Neural crest cell (in vitro differentiated cells): Measurements from ENCODE around the gene KAT6B. TPM values are rescaled to one million over a fixed set of nuclear protein-coding genes. Genes with fewer than 3 reads are reported as not detected.

Experiments used
- DNase-seq: peaks from one replicate; pipeline ENCODE4 v3.0.0; 2021; ENCODE audit warnings: low read depth, mixed read lengths, low spot score
- H3K27ac Mint-ChIP-seq: one replicate; pipeline ENCODE4 v1.8.0; 2021; ENCODE audit warnings: mild to moderate bottlenecking, mixed read lengths; ENCODE audit not compliant: unreplicated experiment
- H3K27me3 Mint-ChIP-seq: 2 replicates; pipeline ENCODE4 v1.8.0; 2021; ENCODE audit warnings: low read depth, mild to moderate bottlenecking, mixed read lengths
- H3K36me3 Mint-ChIP-seq: 2 replicates; pipeline ENCODE4 v1.8.0; 2021; ENCODE audit warnings: low read depth, mild to moderate bottlenecking, mixed read lengths
- H3K4me1 Mint-ChIP-seq: 2 replicates; pipeline ENCODE4 v1.8.0; 2021; ENCODE audit warnings: mixed read lengths
- H3K4me3 Mint-ChIP-seq: one replicate; pipeline ENCODE4 v1.8.0; 2021; ENCODE audit warnings: mild to moderate bottlenecking, mixed read lengths
- H3K9me3 Mint-ChIP-seq: 2 replicates; pipeline ENCODE4 v1.8.0; 2021; ENCODE audit warnings: mixed read lengths
- CTCF ChIP-seq: fragments of 200-600 bp; sonication (generic); conservative IDR thresholded peaks from 2 replicates; pipeline ENCODE4 v1.5.0; 2021; ENCODE audit warnings: antibody characterized with exemption, mild to moderate bottlenecking
- total RNA-seq: library from RNA; stranded (reverse); gene quantifications from 2 replicates; pipeline ENCODE4 v1.2.1, GENCODE V29; 2021

KAT6B gene
- total RNA-seq, 1 donor from 2014 or later = 34.2 TPM

DNA sequence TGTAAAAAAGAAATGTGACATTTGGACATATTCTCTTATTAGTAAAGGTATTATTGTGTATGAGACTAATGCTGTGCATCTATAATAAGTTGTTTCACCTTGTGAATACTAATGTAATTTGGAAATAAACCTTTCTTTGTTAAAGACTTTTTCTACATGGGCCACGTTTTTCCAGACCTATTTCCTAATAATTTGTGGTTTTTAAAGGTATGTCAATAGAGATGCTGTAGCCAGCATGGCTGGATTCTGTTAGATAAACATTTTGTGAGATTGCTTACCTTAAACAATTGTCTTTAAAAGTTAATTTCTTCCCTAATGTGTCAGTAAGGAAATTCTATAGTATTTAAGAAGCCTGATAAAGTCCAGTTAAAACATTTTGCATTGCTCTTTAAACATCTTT is 56.0 kb downstream of the KAT6B start:
- H3K27me3 Mint-ChIP-seq = no peaks in the 10 kb centered on the region
- no peak overlapping the region for H3K4me3 Mint-ChIP-seq
- H3K9me3 Mint-ChIP-seq = no peaks in the 10 kb centered on the region
- H3K4me1 Mint-ChIP-seq = no peaks in the 10 kb centered on the region
- TF ChIP-seq CTCF = no peak
- DNase-seq = no peak
- H3K27ac Mint-ChIP-seq = no peak overlapping the region
- no peaks in the 10 kb centered on the region for H3K36me3 Mint-ChIP-seq

GRCh38 chr10:74882831-74883230 is 56.4 kb downstream of the KAT6B start:
- no peak for DNase-seq
- Mint-ChIP-seq H3K27ac (no peak overlapping the region), H3K36me3 (no peaks in the 10 kb centered on the region), H3K4me1 (no peaks in the 10 kb centered on the region), H3K4me3 (no peak overlapping the region), H3K9me3 (no peaks in the 10 kb centered on the region), H3K27me3 (no peaks in the 10 kb centered on the region)
- no peak for TF ChIP-seq CTCF

- no peak for DNase-seq
- Mint-ChIP-seq H3K36me3 (no peaks in the 10 kb centered on the region), H3K27ac (no peak overlapping the region), H3K27me3 (no peaks in the 10 kb centered on the region), H3K9me3 (no peaks in the 10 kb centered on the region), H3K4me1 (no peaks in the 10 kb centered on the region), H3K4me3 (no peak overlapping the region)
- TF ChIP-seq CTCF = no peak
Measured at GRCh38 chr10:74883428-74883827, 57.0 kb downstream of the KAT6B start.

- Mint-ChIP-seq H3K27me3 (no peaks in the 10 kb centered on the region), H3K4me1 (no peaks in the 10 kb centered on the region), H3K4me3 (no peak overlapping the region), H3K36me3 (no peaks in the 10 kb centered on the region), H3K27ac (no peak overlapping the region), H3K9me3 (no peaks in the 10 kb centered on the region)
- no peak for DNase-seq
- no peak for TF ChIP-seq CTCF
Measured at GRCh38 chr10:74887614-74888284, 61.3 kb downstream of the KAT6B start.

- Mint-ChIP-seq H3K27ac (no peak overlapping the region), H3K4me1 (no peaks in the 10 kb centered on the region), H3K36me3 (no peaks in the 10 kb centered on the region), H3K9me3 (no peaks in the 10 kb centered on the region), H3K4me3 (no peak overlapping the region), H3K27me3 (no peaks in the 10 kb centered on the region)
- DNase-seq = no peak
- no peak for TF ChIP-seq CTCF
Measured at GRCh38 chr10:74888962-74889661, 62.7 kb downstream of the KAT6B start.
